ENCODE results near the gene C2orf68. TPM values are rescaled to one million over a fixed set of nuclear protein-coding genes. Genes with fewer than 3 reads are reported as not detected.

Gene C2orf68
- total RNA-seq, 1 donor from 2014 or later = 40.8 TPM

GRCh38 chr2:85644909-85645308, 33.0 kb upstream of the C2orf68 start:
- no peaks in the 10 kb centered on the region for H3K9me3 Mint-ChIP-seq (ENCODE audit: unreplicated experiment)
- peaks cover 23% of the 10 kb centered on the region for H3K4me1 Mint-ChIP-seq (ENCODE audit: unreplicated experiment)
- no peak overlapping the region for H3K4me3 Mint-ChIP-seq (ENCODE audit: unreplicated experiment)
- no peak for DNase-seq (ENCODE audit: extremely low spot score, unreplicated experiment)
- TF ChIP-seq, protein P1, sequence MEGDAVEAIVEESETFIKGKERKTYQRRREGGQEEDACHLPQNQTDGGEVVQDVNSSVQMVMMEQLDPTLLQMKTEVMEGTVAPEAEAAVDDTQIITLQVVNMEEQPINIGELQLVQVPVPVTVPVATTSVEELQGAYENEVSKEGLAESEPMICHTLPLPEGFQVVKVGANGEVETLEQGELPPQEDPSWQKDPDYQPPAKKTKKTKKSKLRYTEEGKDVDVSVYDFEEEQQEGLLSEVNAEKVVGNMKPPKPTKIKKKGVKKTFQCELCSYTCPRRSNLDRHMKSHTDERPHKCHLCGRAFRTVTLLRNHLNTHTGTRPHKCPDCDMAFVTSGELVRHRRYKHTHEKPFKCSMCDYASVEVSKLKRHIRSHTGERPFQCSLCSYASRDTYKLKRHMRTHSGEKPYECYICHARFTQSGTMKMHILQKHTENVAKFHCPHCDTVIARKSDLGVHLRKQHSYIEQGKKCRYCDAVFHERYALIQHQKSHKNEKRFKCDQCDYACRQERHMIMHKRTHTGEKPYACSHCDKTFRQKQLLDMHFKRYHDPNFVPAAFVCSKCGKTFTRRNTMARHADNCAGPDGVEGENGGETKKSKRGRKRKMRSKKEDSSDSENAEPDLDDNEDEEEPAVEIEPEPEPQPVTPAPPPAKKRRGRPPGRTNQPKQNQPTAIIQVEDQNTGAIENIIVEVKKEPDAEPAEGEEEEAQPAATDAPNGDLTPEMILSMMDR (IDR thresholded peaks at IDR 0.05) = no peak
- H3K27ac Mint-ChIP-seq (ENCODE audit: unreplicated experiment) = no peak overlapping the region
- H3K27me3 Mint-ChIP-seq (ENCODE audit: unreplicated experiment) = no peaks in the 10 kb centered on the region
- H3K36me3 Mint-ChIP-seq (ENCODE audit: unreplicated experiment) = peaks cover 64% of the 10 kb centered on the region

GRCh38 chr2:85642725-85643124, 30.9 kb upstream of the C2orf68 start:
- H3K27me3 Mint-ChIP-seq (ENCODE audit: unreplicated experiment) = no peaks in the 10 kb centered on the region
- no peak for DNase-seq (ENCODE audit: extremely low spot score, unreplicated experiment)
- H3K4me3 Mint-ChIP-seq (ENCODE audit: unreplicated experiment) = no peak overlapping the region
- peaks cover 1% of the 10 kb centered on the region for H3K4me1 Mint-ChIP-seq (ENCODE audit: unreplicated experiment)
- no peak overlapping the region for H3K27ac Mint-ChIP-seq (ENCODE audit: unreplicated experiment)
- TF ChIP-seq, protein P1 (IDR thresholded peaks at IDR 0.05) = no peak
- no peaks in the 10 kb centered on the region for H3K9me3 Mint-ChIP-seq (ENCODE audit: unreplicated experiment)
- peaks cover 50% of the 10 kb centered on the region for H3K36me3 Mint-ChIP-seq (ENCODE audit: unreplicated experiment)

DNA sequence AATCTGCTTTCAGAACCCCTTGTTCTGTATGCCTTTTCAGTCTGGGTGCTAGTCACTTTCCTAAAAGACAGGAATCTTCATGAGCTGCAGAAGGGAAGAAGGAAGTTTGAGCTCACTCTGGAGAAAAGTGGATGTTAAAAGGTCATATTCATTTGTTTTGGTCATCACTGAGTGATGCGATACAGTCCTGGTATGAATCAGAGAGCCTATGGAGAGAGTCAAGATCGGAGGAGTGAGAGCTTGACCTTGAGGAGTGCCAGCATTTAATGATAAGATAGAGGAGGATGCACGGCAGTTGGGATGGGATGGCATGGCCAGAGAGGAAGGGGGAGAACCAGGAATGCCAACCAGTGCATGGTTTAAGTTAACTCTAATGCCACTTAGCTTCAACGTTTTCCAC, 23.8 kb upstream of the C2orf68 start:
- Mint-ChIP-seq H3K9me3 (ENCODE audit: unreplicated experiment) (no peaks in the 10 kb centered on the region), H3K27ac (ENCODE audit: unreplicated experiment) (no peak overlapping the region), H3K4me3 (ENCODE audit: unreplicated experiment) (no peak overlapping the region), H3K4me1 (ENCODE audit: unreplicated experiment) (no peaks in the 10 kb centered on the region), H3K27me3 (ENCODE audit: unreplicated experiment) (no peaks in the 10 kb centered on the region), H3K36me3 (ENCODE audit: unreplicated experiment) (peaks cover 45% of the 10 kb centered on the region)
- DNase-seq (ENCODE audit: extremely low spot score, unreplicated experiment) = no peak
- TF ChIP-seq, protein P1 (IDR thresholded peaks at IDR 0.05) = no peak

- Mint-ChIP-seq H3K36me3 (ENCODE audit: unreplicated experiment) (peaks cover 48% of the 10 kb centered on the region), H3K27me3 (ENCODE audit: unreplicated experiment) (no peaks in the 10 kb centered on the region), H3K27ac (ENCODE audit: unreplicated experiment) (no peak overlapping the region), H3K4me3 (ENCODE audit: unreplicated experiment) (no peak overlapping the region), H3K4me1 (ENCODE audit: unreplicated experiment) (no peaks in the 10 kb centered on the region), H3K9me3 (ENCODE audit: unreplicated experiment) (no peaks in the 10 kb centered on the region)
- TF ChIP-seq, protein P1 (IDR thresholded peaks at IDR 0.05) = no peak
- DNase-seq (ENCODE audit: extremely low spot score, unreplicated experiment) = no peak
Observed at GRCh38 chr2:85635011-85635410, 23.1 kb upstream of the C2orf68 start.

GRCh38 chr2:85631316-85631715, 19.4 kb upstream of the C2orf68 start:
- Mint-ChIP-seq H3K27ac (ENCODE audit: unreplicated experiment) (no peak overlapping the region), H3K9me3 (ENCODE audit: unreplicated experiment) (no peaks in the 10 kb centered on the region), H3K36me3 (ENCODE audit: unreplicated experiment) (peaks cover 44% of the 10 kb centered on the region), H3K4me3 (ENCODE audit: unreplicated experiment) (no peak overlapping the region), H3K4me1 (ENCODE audit: unreplicated experiment) (no peaks in the 10 kb centered on the region), H3K27me3 (ENCODE audit: unreplicated experiment) (no peaks in the 10 kb centered on the region)
- TF ChIP-seq, protein P1 (IDR thresholded peaks at IDR 0.05) = no peak
- no peak for DNase-seq (ENCODE audit: extremely low spot score, unreplicated experiment)

Measured in osteocyte (in vitro differentiated cells).